ENCODE results near the gene ISM2. TPM values are rescaled to one million over a fixed set of nuclear protein-coding genes. Genes with fewer than 3 reads are reported as not detected.

ISM2 gene
- total RNA-seq, 1 experiment from 2014 or later, result not detected

DNA sequence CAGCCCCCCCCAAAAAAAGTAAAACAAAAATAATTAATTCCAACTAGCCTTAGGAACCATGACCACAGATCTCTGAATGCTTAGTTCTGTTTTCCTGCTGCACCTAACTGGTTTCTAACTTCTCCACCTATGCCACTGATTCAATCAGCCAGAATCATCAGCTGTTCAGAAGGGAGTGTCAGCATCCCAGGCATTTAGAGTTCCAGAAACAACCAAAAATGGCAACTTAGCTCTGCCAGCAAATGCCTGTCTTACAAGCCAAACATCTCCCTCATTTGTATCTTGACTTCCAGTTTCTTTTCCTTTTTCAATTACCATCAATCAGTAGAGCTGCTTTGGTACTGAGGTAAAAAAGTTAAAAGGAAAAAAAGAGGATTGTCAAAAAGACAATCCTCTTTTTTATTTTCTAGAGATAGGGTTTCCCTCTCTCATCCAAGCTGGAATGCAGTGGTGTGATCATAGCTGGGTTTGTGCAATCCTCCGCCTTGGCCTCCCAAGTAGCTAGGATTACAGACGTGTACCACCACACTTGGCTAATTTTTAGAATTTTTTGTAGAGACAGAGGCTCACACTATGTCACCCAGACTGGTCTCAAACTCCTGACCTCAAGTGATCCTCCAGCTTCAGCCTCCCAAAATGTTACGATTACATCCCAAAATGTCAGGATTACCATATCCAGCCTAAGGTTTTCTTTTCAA, 45.2 kb upstream of the ISM2 start:
- no peak overlapping the region for H3K27ac ChIP-seq (ENCODE audit: low read depth, low read length)
- no peaks in the 10 kb centered on the region for H3K27me3 ChIP-seq (ENCODE audit: insufficient read depth, low read length)
- no peaks in the 10 kb centered on the region for H3K9me3 ChIP-seq (ENCODE audit: control insufficient read depth in 1 of 2, insufficient read depth in 1 of 2, low read depth in 1 of 2, low read length in 2 of 2)
- no peak for DNase-seq (ENCODE audit: low read depth, low spot score)
- ChIA-PET POLR2A (no interaction called here), CTCF (no interaction called here), RAD21 (ENCODE audit: low non-redundant PET in 1 of 2, low total read pairs in 2 of 2, uncharacterized antibody in 2 of 2, unreplicated experiment in 2 of 2) (no interaction called here)
- H3K9me2 ChIP-seq (ENCODE audit: insufficient read depth), result no peaks in the 10 kb centered on the region
- ATAC-seq, result no peak
- H3K4me1 ChIP-seq (ENCODE audit: control insufficient read depth in 1 of 2, insufficient read depth in 2 of 2, low read length in 2 of 2), result no peaks in the 10 kb centered on the region
- no peak overlapping the region for H3K4me2 ChIP-seq (ENCODE audit: low read length)
- no peak overlapping the region for H2AFZ ChIP-seq (ENCODE audit: low read depth, low read length, poor library complexity, severe bottlenecking)
- H3K4me3 ChIP-seq (replicated peaks in 1 of 2; ENCODE audit: low read depth in 1 of 2, low read length in 2 of 2), result no peak overlapping the region
- H3K9ac ChIP-seq (ENCODE audit: low read length), result no peak overlapping the region
- BruUV-seq (replicated peaks), result no TSS peak
- intact Hi-C loops (cut with micrococcal nuclease), result no loop called here
- H4K20me1 ChIP-seq (ENCODE audit: insufficient read depth), result no peaks in the 10 kb centered on the region
- H3K79me2 ChIP-seq (ENCODE audit: insufficient read depth, low read length), result no peaks in the 10 kb centered on the region
- TF ChIP-seq YY1 (IDR thresholded peaks at IDR 0.05; ENCODE audit: extremely low read depth, insufficient replicate concordance, low read depth, low read length) (no peak), JUND (IDR thresholded peaks at IDR 0.05) (no peak), RAD21 (IDR thresholded peaks at IDR 0.05; ENCODE audit: low read depth) (no peak), SRF (IDR thresholded peaks at IDR 0.05; ENCODE audit: low read depth) (no peak), POLR2AphosphoS5 (IDR thresholded peaks at IDR 0.05; ENCODE audit: low read depth, low read length) (no peak), CEBPB (IDR thresholded peaks at IDR 0.05; ENCODE audit: low read depth) (no peak), EZH2phosphoT487 (IDR thresholded peaks at IDR 0.05; ENCODE audit: borderline replicate concordance) (no peak), SP1 (IDR thresholded peaks at IDR 0.05; ENCODE audit: low read depth) (no peak), TCF7L2 (IDR thresholded peaks at IDR 0.05; ENCODE audit: borderline replicate concordance, extremely low read depth, insufficient read depth, insufficient read length) (no peak), POLR2A (IDR thresholded peaks at IDR 0.05; ENCODE audit: borderline replicate concordance, extremely low read depth, insufficient read depth, insufficient read length) (no peak), ZNF274 (IDR thresholded peaks at IDR 0.05; ENCODE audit: low read depth, low read length) (no peak), CBX3 (IDR thresholded peaks at IDR 0.05; ENCODE audit: low read depth) (no peak), ZFX (IDR thresholded peaks at IDR 0.05) (no peak)
- TF ChIP-seq, protein P1, sequence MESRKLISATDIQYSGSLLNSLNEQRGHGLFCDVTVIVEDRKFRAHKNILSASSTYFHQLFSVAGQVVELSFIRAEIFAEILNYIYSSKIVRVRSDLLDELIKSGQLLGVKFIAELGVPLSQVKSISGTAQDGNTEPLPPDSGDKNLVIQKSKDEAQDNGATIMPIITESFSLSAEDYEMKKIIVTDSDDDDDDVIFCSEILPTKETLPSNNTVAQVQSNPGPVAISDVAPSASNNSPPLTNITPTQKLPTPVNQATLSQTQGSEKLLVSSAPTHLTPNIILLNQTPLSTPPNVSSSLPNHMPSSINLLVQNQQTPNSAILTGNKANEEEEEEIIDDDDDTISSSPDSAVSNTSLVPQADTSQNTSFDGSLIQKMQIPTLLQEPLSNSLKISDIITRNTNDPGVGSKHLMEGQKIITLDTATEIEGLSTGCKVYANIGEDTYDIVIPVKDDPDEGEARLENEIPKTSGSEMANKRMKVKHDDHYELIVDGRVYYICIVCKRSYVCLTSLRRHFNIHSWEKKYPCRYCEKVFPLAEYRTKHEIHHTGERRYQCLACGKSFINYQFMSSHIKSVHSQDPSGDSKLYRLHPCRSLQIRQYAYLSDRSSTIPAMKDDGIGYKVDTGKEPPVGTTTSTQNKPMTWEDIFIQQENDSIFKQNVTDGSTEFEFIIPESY (IDR thresholded peaks at IDR 0.05; ENCODE audit: extremely low read depth, insufficient replicate concordance, low read length), result no peak
- TF ChIP-seq, protein P2, sequence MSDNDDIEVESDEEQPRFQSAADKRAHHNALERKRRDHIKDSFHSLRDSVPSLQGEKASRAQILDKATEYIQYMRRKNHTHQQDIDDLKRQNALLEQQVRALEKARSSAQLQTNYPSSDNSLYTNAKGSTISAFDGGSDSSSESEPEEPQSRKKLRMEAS (IDR thresholded peaks at IDR 0.05), result no peak
- TF ChIP-seq, protein P3, sequence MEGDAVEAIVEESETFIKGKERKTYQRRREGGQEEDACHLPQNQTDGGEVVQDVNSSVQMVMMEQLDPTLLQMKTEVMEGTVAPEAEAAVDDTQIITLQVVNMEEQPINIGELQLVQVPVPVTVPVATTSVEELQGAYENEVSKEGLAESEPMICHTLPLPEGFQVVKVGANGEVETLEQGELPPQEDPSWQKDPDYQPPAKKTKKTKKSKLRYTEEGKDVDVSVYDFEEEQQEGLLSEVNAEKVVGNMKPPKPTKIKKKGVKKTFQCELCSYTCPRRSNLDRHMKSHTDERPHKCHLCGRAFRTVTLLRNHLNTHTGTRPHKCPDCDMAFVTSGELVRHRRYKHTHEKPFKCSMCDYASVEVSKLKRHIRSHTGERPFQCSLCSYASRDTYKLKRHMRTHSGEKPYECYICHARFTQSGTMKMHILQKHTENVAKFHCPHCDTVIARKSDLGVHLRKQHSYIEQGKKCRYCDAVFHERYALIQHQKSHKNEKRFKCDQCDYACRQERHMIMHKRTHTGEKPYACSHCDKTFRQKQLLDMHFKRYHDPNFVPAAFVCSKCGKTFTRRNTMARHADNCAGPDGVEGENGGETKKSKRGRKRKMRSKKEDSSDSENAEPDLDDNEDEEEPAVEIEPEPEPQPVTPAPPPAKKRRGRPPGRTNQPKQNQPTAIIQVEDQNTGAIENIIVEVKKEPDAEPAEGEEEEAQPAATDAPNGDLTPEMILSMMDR (IDR thresholded peaks at IDR 0.05 in 2 of 3, conservative IDR thresholded peaks at IDR 0.05 in 1 of 3; ENCODE audit: borderline replicate concordance in 1 of 3, insufficient read depth in 1 of 3, low read depth in 2 of 3, low read length in 2 of 3), result no peak
- H3K36me3 ChIP-seq (ENCODE audit: control insufficient read depth in 1 of 2, insufficient read depth in 2 of 2, low read length in 2 of 2), result peaks cover 7 to 14% of the 10 kb centered on the region in 2 experiments; a peak in 3 of 4 replicates

Measured in HCT116 (cell line).